Peyer's patch (tissue), 4 donors: ENCODE measurements around the gene PDZD2.

ENCODE experiments used
- POLR2A ChIP-seq, 2 donors: fragments of 450-650 bp; IDR thresholded peaks; one replicate each; pipeline ENCODE4 v1.5.1; 2017; ENCODE audit warnings: antibody characterized with exemption in 2 of 2, mild to moderate bottlenecking in 2 of 2, moderate library complexity in 2 of 2
- TF ChIP-seq, protein P1 (sequence below), 6 experiments: fragments of 450-650 bp in 4 of 6; fragments of 200-600 bp in 2 of 6; sonication (generic) in 1 of 6; IDR thresholded peaks; one replicate each; pipeline ENCODE4 v1.5.1; 2017 to 2019; ENCODE audit warnings: antibody characterized with exemption in 6 of 6, mild to moderate bottlenecking in 3 of 6, moderate library complexity in 1 of 6

- TF ChIP-seq, protein P1, sequence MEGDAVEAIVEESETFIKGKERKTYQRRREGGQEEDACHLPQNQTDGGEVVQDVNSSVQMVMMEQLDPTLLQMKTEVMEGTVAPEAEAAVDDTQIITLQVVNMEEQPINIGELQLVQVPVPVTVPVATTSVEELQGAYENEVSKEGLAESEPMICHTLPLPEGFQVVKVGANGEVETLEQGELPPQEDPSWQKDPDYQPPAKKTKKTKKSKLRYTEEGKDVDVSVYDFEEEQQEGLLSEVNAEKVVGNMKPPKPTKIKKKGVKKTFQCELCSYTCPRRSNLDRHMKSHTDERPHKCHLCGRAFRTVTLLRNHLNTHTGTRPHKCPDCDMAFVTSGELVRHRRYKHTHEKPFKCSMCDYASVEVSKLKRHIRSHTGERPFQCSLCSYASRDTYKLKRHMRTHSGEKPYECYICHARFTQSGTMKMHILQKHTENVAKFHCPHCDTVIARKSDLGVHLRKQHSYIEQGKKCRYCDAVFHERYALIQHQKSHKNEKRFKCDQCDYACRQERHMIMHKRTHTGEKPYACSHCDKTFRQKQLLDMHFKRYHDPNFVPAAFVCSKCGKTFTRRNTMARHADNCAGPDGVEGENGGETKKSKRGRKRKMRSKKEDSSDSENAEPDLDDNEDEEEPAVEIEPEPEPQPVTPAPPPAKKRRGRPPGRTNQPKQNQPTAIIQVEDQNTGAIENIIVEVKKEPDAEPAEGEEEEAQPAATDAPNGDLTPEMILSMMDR (IDR thresholded peaks at IDR 0.05) = no peak
- no peak for TF ChIP-seq POLR2A (IDR thresholded peaks at IDR 0.05)
Measured at GRCh38 chr5:32022638-32023037, 383.7 kb downstream of the PDZD2 start.
